SK-N-SH (cell line): ENCODE measurements around the gene GLS. TPM values are rescaled to one million over a fixed set of nuclear protein-coding genes. Genes with fewer than 3 reads are reported as not detected.

ENCODE experiments used
- CTCF ChIA-PET: fragments of 300-600, 350-600 bp; formaldehyde crosslinking; extraction: SDS; loops from one replicate; lab custom pipeline; 2021; lab: Yijun Ruan, JAX
- POLR2A ChIA-PET: fragments of 350-600 bp; sonication (Branson Sonifier 250); formaldehyde crosslinking; extraction: SDS; loops from one replicate; lab custom pipeline; 2020; ENCODE audit warnings: antibody characterized with exemption, inconsistent platforms; lab: Yijun Ruan, JAX
- DNase-seq: peaks from one replicate; pipeline ENCODE4 v3.0.0; 2012
- H2AFZ ChIP-seq: fragments of 200-600 bp; sonication (generic); 2 replicates; pipeline ENCODE4 v1.8.1; 2016; ENCODE audit warnings: antibody characterized with exemption, mild to moderate bottlenecking, low read depth
- H3F3A ChIP-seq: fragments of 200-600 bp; sonication (generic); replicated peaks from 2 replicates; pipeline ENCODE3; 2016; ENCODE audit warnings: antibody characterized with exemption, mild to moderate bottlenecking; ENCODE audit not compliant: insufficient read depth
- H3K27ac ChIP-seq, 2 experiments: fragments of 200-500 bp in 1 of 2; fragments of 200-600 bp in 1 of 2; sonication (Bioruptor generic) in 1 of 2; sonication (generic), shearing (Covaris generic) in 1 of 2; 2 replicates each; pipeline versions ENCODE4 v1.5.1 to v1.6.1; 2014 to 2016; ENCODE audit warnings: low read depth in 2 of 2, inconsistent platforms in 1 of 2, low read length in 1 of 2, mild to moderate bottlenecking in 1 of 2, mixed read lengths in 1 of 2
- H3K27me3 ChIP-seq: fragments of 200-600 bp; sonication (generic), shearing (Covaris generic); 2 replicates; pipeline ENCODE4 v1.6.1; 2016; ENCODE audit warnings: mixed run types; ENCODE audit not compliant: insufficient read depth
- H3K36me3 ChIP-seq, 2 experiments: fragments of 200-500 bp in 1 of 2; fragments of 200-600 bp in 1 of 2; sonication (Bioruptor generic) in 1 of 2; sonication (generic) in 1 of 2; replicated peaks in 1 of 2; 2 replicates each; pipeline versions ENCODE3 to v1.5.1; 2014 to 2016; ENCODE audit warnings: low read length in 1 of 2, mild to moderate bottlenecking in 1 of 2; ENCODE audit not compliant: insufficient read depth in 2 of 2, control insufficient read depth in 1 of 2
- H3K4me1 ChIP-seq, 2 experiments: fragments of 200-500 bp in 1 of 2; fragments of 200-600 bp in 1 of 2; sonication (Bioruptor generic) in 1 of 2; sonication (generic), shearing (Covaris generic) in 1 of 2; 2 replicates each; pipeline versions ENCODE4 v1.5.1 to v1.6.1; 2014 to 2016; ENCODE audit warnings: low read depth in 1 of 2, low read length in 1 of 2, mixed run types in 1 of 2; ENCODE audit not compliant: insufficient read depth in 2 of 2, control insufficient read depth in 1 of 2
- H3K4me2 ChIP-seq: fragments of 200-600 bp; sonication (generic), shearing (Covaris generic); 2 replicates; pipeline ENCODE4 v1.6.1; 2017; ENCODE audit warnings: mixed run types
- H3K4me3 ChIP-seq, 2 experiments: fragments of 200-500 bp in 1 of 2; fragments of 200-600 bp in 1 of 2; sonication (Bioruptor generic) in 1 of 2; sonication (generic), shearing (Covaris generic) in 1 of 2; 2 replicates each; pipeline versions ENCODE4 v1.5.1 to v1.8.1; 2014 to 2016; ENCODE audit warnings: low read depth in 2 of 2, inconsistent platforms in 1 of 2, low read length in 1 of 2, mild to moderate bottlenecking in 1 of 2, mixed read lengths in 1 of 2, moderate library complexity in 1 of 2
- H3K79me2 ChIP-seq: fragments of 200-600 bp; sonication (generic); 2 replicates; pipeline ENCODE4 v1.8.1; 2017; ENCODE audit warnings: mild to moderate bottlenecking; ENCODE audit not compliant: insufficient read depth
- H3K9ac ChIP-seq: fragments of 200-600 bp; sonication (generic); 2 replicates; pipeline ENCODE4 v1.6.1; 2017; ENCODE audit warnings: mixed run types
- H3K9me2 ChIP-seq: fragments of 200-600 bp; sonication (generic); 2 replicates; pipeline ENCODE4 v1.6.1; 2017; ENCODE audit warnings: mixed run types
- H3K9me3 ChIP-seq: fragments of 200-600 bp; sonication (generic); 2 replicates; pipeline ENCODE4 v1.6.1; 2017; ENCODE audit warnings: mixed run types, mild to moderate bottlenecking, moderate library complexity
- H4K20me1 ChIP-seq: fragments of 200-600 bp; sonication (generic); 2 replicates; pipeline ENCODE4 v1.6.1; 2017; ENCODE audit warnings: mild to moderate bottlenecking, mixed run types; ENCODE audit not compliant: insufficient read depth
- ELF1 ChIP-seq: IDR thresholded peaks from 2 replicates; pipeline ENCODE4 v1.4.0; 2012
- EZH2phosphoT487 ChIP-seq: fragments of 200-600 bp; sonication (generic); IDR thresholded peaks from 2 replicates; pipeline ENCODE4 v1.6.1; 2017; ENCODE audit warnings: low read depth, mixed run types, mild to moderate bottlenecking, antibody characterized with exemption, moderate library complexity, borderline replicate concordance
- FOSL2 ChIP-seq: IDR thresholded peaks from 2 replicates; pipeline ENCODE4 v1.4.0; 2012; ENCODE audit warnings: low read depth, mild to moderate bottlenecking, moderate library complexity, borderline replicate concordance
- IRF3 ChIP-seq: fragments of 150-350 bp; IDR thresholded peaks from 2 replicates; pipeline ENCODE4 v1.6.1; 2016; ENCODE audit warnings: mild to moderate bottlenecking, low read depth, low read length
- JUND ChIP-seq: IDR thresholded peaks from 2 replicates; pipeline ENCODE4 v1.4.0; 2012
- MEF2A ChIP-seq: IDR thresholded peaks from 2 replicates; pipeline ENCODE4 v1.4.0; 2012; ENCODE audit warnings: low read depth, borderline replicate concordance
- NFIC ChIP-seq: IDR thresholded peaks from 2 replicates; pipeline ENCODE4 v1.4.0; 2012; ENCODE audit warnings: borderline replicate concordance
- PBX3 ChIP-seq: IDR thresholded peaks from 2 replicates; pipeline ENCODE4; 2012
- POLR2AphosphoS5 ChIP-seq: IDR thresholded peaks from 2 replicates; pipeline ENCODE4 v1.6.1; 2012; ENCODE audit warnings: low read depth, low read length
- RCOR1 ChIP-seq: fragments of 150-350 bp; IDR thresholded peaks from 2 replicates; pipeline ENCODE4 v1.6.1; 2017; ENCODE audit warnings: antibody characterized with exemption, low read length
- RXRA ChIP-seq: IDR thresholded peaks from 2 replicates; pipeline ENCODE4 v1.4.0; 2012; ENCODE audit warnings: low read depth, mild to moderate bottlenecking, borderline replicate concordance
- SIN3A ChIP-seq: IDR thresholded peaks from 2 replicates; pipeline ENCODE4 v1.6.1; 2012; ENCODE audit warnings: low read depth, mild to moderate bottlenecking, low read length, moderate library complexity, borderline replicate concordance
- SMC3 ChIP-seq: IDR thresholded peaks from 2 replicates; pipeline ENCODE4 v1.6.1; 2012; ENCODE audit warnings: low read depth, low read length, improper control_type of control experiment
- TAF1 ChIP-seq: IDR thresholded peaks from 2 replicates; pipeline ENCODE4 v1.6.1; 2012; ENCODE audit warnings: low read depth, mild to moderate bottlenecking, low read length, moderate library complexity, borderline replicate concordance
- TCF12 ChIP-seq: IDR thresholded peaks from 2 replicates; pipeline ENCODE4 v1.4.0; 2012
- USF2 ChIP-seq: fragments of 150-350 bp; IDR thresholded peaks from 2 replicates; pipeline ENCODE4 v1.6.1; 2017; ENCODE audit warnings: antibody characterized with exemption, low read length, low read depth, borderline replicate concordance
- YY1 ChIP-seq: IDR thresholded peaks from 2 replicates; pipeline ENCODE4 v1.4.0; 2012; ENCODE audit warnings: low read depth, mild to moderate bottlenecking
- ZBTB33 ChIP-seq: IDR thresholded peaks from 2 replicates; pipeline ENCODE4 v1.4.0; 2012; ENCODE audit warnings: low read depth, borderline replicate concordance
- WGBS: methylation state at CpG from one replicate; pipeline ENCODE4 v1.1.6; 2017; ENCODE audit warnings: low lambda C conversion rate; 5-methylcytosine and 5-hydroxymethylcytosine counted together
- polyA plus RNA-seq, 3 experiments: library from polyadenylated mRNA; depleted of rRNA; stranded (reverse); fragments of >200 nt; gene quantifications; 2 replicates each; pipeline ENCODE4 v1.2.3, GENCODE V29; 2012

Gene GLS
- polyA plus RNA-seq, 1 of the 3 experiments (the other 2 are of a cell fraction): 37.2 TPM

- no peak overlapping the region; the same call in 1 of the 2 replicates for H3K4me2 ChIP-seq
- peaks cover 83 to 88% of the 10 kb centered on the region in 2 experiments for H3K36me3 ChIP-seq
- no peaks in the 10 kb centered on the region for H3K9me2 ChIP-seq
- 54% methylated on average over 2 of the region's 2 CpGs for WGBS
- ChIA-PET POLR2A (no interaction called here), CTCF (interaction anchor here (0.7 to 1.5 kb wide), 3 partner anchors 10 to 146 kb away, joined by 3 to 4 read pairs (median 4); no protein-coding TSS in a partner anchor)
- H3K4me3 ChIP-seq: no peak overlapping the region
- H3K27me3 ChIP-seq: no peaks in the 10 kb centered on the region
- peak overlapping the region; percentile 73 for H3K27ac ChIP-seq
- H2AFZ ChIP-seq: no peak overlapping the region
- peaks cover 61% of the 10 kb centered on the region for H3F3A ChIP-seq
- peaks cover 2 to 25% of the 10 kb centered on the region in 2 experiments for H3K4me1 ChIP-seq
- peaks cover 46% of the 10 kb centered on the region for H3K79me2 ChIP-seq
- H3K9me3 ChIP-seq: no peaks in the 10 kb centered on the region
- no peak for DNase-seq
- peak; percentile 22; the same call in 1 of the 2 replicates for TF ChIP-seq TCF12
- no peak for TF ChIP-seq RCOR1
- TF ChIP-seq PBX3: no peak; the same call in 1 of the 2 replicates
- TF ChIP-seq IRF3: no peak
- TF ChIP-seq SMC3: no peak
- no peak for TF ChIP-seq RXRA
- H4K20me1 ChIP-seq: no peaks in the 10 kb centered on the region
- H3K9ac ChIP-seq: no peak overlapping the region; the same call in 1 of the 2 replicates
Observed at GRCh38 chr2:190927301-190927700, 46.7 kb downstream of the GLS start.

GRCh38 chr2:190929919-190930318 lies 49.3 kb downstream of the GLS start:
- H3K36me3 ChIP-seq: peaks cover 86% of the 10 kb centered on the region in 2 experiments
- no peak overlapping the region for H3K4me2 ChIP-seq
- WGBS: 86% methylated on average over 7 of the region's 7 CpGs
- no peak overlapping the region for H3K27ac ChIP-seq
- no peak overlapping the region for H3K4me3 ChIP-seq
- no peaks in the 10 kb centered on the region for H3K9me2 ChIP-seq
- no peaks in the 10 kb centered on the region for H3K9me3 ChIP-seq
- H3K4me1 ChIP-seq: peaks cover 2 to 17% of the 10 kb centered on the region in 2 experiments; a peak in 3 of 4 replicates
- CTCF ChIA-PET: no interaction called here
- H3K27me3 ChIP-seq: no peaks in the 10 kb centered on the region
- no peaks in the 10 kb centered on the region for H4K20me1 ChIP-seq
- POLR2A ChIA-PET: no interaction called here
- H3F3A ChIP-seq: peaks cover 51% of the 10 kb centered on the region
- no peak overlapping the region for H2AFZ ChIP-seq
- H3K9ac ChIP-seq: no peak overlapping the region
- H3K79me2 ChIP-seq: peaks cover 40% of the 10 kb centered on the region
- no peak for DNase-seq
- no peak for TF ChIP-seq SIN3A
- TF ChIP-seq EZH2phosphoT487: no peak
- no peak for TF ChIP-seq POLR2AphosphoS5
- TF ChIP-seq ZBTB33: no peak
- no peak for TF ChIP-seq TAF1
- no peak for TF ChIP-seq FOSL2
- no peak for TF ChIP-seq NFIC
- TF ChIP-seq SMC3: no peak
- TF ChIP-seq IRF3: no peak
- no peak for TF ChIP-seq MEF2A
- no peak for TF ChIP-seq JUND
- no peak for TF ChIP-seq ELF1
- TF ChIP-seq RCOR1: no peak
- no peak for TF ChIP-seq TCF12
- TF ChIP-seq PBX3: no peak
- no peak for TF ChIP-seq USF2
- TF ChIP-seq YY1: no peak
